NCI-H1092 (cell line): ENCODE measurements around the gene POFUT2.

ENCODE experiments used
- DNase-seq: peaks from one replicate; lab custom pipeline; 2025; lab: John Stamatoyannopoulos, UW

Gene POFUT2, protein sequence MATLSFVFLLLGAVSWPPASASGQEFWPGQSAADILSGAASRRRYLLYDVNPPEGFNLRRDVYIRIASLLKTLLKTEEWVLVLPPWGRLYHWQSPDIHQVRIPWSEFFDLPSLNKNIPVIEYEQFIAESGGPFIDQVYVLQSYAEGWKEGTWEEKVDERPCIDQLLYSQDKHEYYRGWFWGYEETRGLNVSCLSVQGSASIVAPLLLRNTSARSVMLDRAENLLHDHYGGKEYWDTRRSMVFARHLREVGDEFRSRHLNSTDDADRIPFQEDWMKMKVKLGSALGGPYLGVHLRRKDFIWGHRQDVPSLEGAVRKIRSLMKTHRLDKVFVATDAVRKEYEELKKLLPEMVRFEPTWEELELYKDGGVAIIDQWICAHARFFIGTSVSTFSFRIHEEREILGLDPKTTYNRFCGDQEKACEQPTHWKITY

DNA sequence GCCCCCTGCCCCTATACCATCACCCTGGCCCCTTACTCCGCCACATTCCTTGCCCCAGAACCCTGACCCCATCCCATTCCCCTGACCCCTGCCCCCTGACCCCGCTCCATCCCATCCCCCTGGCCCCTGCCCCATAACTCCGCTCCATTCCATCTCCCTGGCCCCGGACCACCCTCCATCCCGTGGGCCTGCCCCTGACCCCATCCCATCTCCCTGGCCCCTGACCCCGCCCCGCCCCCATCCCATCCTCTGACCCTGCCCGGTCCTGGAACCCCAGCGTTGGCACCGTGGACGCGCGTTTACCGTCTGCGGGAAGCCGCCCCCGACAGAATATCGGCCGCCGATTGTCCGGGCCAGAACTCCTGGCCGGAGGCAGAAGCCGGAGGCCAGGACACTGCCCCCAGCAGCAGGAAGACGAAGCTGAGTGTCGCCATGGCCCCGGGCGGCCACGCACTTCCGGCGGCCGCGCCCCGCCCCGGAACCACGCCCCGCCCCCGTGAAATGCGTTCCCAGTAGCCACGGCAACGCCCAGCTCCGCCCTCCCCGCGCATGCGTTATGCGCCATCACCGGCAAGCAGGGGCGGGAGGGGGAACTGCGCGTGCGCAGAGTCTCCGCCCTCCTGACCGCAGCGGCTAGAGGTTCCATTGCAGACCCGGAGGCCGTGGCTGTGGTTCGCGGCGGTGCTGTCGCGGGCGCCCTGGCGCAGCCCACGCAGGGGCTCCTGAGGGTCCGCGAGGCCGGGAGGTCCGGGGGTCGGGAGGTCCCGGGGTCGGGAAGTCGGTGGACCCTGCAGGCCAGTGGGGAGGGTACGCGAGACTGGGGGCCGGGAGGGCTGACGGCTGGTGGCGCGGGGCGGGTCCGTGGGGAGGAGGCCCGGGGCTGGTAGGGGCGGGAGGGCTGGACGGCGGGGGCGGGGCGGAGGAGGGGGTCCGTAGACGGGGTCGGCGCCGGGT, at the start of gene POFUT2:
TSS of gene POFUT2 (minus strand) at position 458 of the 954 bp plus-strand sequence. CDS start at position 434, 24 bp downstream.
- DNase-seq = peak; percentile 97

DNA sequence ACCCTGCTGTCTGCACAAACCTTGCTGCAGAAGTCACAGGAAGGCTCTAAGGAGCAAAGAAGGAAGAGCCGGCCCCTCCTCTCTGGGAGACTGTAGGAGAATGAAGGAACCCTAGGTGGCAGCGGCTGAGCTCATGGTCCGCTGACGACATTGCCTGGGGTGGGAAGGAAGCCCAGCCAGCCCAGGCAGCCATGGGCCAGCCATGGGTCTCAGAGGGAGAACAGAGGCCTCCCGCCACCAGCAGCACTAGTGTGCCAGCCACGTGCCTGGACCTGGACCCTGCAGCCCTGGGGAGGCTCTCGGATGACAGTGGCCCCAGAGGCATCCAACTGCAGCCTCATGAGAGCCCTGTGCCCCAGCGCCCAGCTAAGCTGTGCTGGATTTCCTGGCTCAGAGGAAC, 49.2 kb upstream of the POFUT2 start:
- DNase-seq = no peak

DNA sequence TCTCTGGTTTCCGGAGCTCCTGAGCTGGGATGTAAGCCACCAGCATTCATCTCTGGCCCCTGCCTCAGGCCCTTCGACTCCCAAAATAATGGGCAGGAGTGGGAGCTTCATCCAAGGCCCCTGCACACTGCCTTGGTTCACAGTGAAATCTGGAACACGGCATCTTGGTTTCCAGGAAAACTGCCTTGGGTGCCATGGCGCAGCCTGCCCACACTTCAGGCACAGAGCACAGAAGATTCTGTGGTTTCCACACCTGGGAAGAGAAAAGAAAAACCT, 48.8 kb upstream of the POFUT2 start:
- no peak for DNase-seq

DNA sequence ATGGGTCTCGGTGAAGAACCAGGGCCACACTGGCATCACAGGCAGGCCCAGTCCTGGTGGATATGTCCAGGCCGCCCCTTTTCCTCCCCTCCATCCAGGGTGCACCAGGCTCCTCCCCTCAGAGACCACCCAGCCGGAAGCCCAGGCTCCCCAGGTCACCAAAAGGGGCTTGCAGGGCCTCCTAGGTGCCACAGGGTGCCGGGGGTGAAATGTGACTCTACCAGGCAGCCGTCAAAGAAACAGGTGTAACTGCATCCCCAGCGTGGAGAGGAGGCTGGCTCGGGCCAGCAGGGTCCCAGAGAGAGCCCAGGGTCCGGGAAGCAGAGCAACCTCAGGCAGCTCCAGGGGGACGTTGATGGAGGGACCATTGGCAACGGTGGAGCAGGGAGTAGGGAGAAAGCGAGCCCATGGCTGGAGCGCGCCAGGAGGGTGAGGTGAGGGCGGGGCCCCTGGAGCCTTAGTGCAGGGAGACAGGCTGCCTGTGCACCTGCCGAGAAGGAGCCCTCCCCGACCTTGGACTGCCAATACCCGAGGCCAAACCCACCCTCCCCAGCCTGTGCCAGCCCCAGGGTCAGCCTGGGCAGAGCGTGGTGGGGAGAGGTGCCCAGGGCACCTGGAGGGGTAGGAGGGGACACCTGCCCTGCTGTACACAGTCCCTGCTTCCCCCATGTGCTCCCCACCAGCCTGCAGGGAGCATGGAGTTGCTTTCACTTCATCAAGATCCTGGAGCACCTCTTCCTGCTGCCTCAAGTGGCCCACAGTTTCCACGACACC, 48.3 kb upstream of the POFUT2 start:
- DNase-seq = no peak

DNA sequence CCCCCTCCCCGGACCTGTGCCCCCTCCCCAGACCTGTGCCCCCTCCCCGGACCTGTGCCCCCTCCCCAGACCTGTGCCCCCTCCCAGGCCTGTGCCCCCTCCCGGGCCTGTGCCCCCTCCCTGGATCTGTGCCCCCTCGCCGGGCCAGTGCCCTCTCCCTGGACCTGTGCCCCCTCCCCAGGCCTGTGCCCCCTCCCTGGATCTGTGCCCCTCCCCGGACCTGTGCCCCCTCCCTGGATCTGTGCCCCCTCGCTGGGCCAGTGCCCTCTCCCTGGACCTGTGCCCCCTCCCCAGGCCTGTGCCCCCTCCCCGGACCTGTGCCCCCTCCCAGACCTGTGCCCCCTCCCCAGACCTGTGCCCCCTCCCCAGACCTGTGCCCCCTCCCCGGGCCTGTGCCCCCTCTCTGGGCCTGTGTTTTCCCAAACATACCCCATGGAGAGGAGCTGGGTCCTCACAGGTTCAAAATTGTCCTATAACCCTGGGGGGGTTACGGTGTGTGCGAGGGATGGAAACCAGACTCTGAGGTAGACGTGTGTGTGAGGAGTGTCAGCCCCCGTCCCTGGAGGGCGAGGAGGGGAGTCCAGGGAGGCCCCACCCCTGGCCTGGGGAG, 47.6 kb upstream of the POFUT2 start:
- no peak for DNase-seq

DNA sequence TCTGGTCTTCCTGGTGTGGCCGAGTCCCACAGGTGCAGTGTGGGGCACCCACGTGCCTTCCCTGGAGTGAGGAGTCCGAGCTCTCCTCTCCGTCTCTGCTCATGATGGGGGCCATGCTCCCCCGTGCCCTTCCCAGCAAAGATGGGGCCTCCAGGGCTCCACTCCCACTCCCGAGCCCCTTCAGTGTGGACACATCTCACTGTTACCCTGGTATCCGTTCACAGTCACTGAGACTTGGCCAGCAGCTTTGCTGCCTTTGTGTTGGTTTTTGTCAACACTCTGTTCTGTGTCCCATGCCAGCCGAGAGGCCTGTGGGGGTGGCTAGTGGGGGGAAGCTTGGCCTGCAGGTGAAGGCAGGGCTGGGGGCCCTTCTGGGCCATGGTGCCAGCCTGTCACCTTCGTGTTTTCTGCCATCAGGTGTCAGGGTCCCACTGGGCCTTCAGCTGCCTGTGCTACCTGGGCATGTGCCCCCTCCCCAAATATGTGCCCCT, 46.9 kb upstream of the POFUT2 start:
- no peak for DNase-seq

DNA sequence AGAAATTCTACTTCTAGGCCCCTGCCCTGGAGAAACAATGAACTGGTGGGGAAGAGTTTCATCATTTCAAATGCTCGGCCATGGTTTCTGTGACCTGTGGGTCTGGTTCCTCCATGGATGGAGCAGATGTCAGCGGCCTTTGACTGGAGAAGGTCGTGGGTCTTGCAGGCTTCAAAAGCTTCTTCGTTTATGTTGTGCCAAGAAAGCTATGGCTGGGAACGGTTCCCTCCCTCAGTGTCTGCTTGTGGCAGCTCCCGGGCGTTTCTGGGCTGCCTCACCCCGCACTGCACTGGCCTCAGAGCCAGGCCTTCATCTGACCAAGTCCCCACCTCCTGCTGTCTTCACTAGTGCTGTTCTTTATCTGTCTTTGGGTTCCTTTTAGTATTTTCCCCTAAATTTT, 46.4 kb upstream of the POFUT2 start:
- DNase-seq = no peak

DNA sequence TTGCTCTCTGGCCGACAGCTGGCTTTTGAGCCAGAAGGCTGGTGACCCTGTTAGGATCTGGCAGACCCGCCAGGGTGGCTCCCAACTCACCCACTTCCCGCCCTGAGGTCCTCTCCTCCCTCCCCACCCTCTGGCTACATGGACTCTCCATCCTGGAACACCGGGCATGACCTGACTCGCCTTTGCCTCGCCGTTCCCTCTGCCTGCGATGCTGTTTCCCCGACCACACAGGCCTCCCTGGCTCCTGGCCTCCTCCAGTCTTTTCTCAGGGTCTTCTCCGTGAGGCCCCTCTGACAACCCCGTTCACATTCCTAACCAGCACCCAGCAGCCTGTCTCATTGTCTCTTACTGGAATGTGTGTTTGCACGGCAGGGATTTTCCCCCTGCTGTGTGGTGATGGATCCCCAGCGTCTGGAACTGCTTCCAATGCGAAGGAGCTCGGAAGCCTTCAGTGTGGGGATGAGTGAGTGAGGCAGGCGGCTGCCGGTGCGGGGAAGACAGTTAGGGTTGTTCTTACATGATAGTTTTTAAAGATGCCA, 46.0 kb upstream of the POFUT2 start:
- no peak for DNase-seq

DNA sequence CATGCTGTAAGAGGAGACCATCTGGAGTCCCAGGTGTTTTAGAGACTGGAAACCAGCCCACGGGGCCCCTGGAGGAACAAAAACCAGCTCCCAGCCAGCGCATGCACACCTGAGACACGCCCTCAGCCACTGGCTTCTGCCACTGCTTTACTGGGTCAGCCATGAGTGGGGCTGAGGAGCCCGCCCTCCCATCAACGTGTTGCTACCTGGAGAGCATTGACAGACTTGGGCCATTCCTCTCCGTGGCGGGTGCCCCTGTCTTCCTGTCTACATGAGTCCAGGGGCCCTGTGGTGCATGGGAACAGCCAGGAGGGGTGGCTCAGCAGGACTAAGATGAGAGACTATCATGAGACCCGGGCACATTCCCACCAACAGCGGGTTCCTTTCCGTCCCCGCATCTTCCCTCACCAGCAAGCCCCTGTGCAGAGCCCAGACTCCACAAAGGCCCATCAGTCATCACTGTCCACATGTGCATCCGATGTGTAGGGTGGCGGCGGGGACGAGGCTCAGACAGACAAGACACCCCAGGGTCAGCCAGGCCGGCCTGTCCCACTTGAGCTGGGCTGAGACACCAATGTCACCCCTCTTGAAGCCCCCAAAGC, 45.4 kb upstream of the POFUT2 start:
- no peak for DNase-seq

DNA sequence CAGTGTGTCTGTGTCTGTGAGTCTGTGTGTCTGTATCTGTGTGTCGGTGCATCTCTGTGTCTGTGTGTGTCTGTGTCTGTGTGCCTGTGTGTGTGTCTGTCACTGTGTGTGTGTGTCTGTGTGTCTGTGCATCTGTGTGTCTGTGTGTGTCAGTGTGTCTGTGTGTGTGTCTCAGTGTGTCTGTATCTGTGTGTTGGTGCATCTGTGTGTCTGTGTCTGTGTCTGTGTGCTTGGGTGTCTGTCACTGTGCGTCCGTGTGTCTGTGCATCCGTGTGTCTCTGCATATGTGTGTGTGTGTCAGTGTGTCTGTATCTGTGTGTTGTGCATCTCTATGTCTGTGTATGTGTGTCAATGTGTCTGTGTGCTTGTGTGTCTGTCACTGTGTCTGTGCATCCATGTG, 44.7 kb upstream of the POFUT2 start:
- no peak for DNase-seq

DNA sequence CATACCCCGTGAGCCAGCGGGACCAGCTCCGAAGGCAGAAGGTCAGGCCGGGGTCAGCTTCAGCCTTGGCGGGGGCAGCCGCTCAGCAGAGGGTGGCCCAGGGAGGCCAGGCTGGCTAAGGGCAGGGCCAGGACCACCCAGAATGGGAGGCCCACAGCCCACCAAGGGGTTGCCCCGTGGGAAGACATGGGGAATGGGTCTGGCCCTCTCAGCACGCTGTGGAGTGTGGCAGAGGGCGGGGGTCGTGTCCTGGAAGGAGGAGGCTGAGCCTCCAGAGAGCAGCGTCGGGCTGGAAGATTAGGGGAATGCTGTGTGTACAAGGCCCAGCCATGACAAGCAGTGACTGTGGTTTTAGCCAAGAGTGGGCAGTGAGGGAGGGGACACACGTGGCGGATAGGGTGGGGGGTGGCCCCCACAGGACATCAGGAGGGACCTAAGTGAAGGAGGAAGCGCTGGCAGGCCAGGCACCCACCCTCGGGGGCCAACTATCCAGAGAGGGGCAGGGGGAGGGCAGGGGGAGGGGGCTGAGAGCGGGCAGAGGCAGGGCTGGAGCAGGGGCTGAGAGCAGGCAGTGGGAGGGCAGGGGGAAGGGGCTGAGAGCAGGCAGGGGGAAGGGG, 43.9 kb upstream of the POFUT2 start:
- DNase-seq = no peak

DNA sequence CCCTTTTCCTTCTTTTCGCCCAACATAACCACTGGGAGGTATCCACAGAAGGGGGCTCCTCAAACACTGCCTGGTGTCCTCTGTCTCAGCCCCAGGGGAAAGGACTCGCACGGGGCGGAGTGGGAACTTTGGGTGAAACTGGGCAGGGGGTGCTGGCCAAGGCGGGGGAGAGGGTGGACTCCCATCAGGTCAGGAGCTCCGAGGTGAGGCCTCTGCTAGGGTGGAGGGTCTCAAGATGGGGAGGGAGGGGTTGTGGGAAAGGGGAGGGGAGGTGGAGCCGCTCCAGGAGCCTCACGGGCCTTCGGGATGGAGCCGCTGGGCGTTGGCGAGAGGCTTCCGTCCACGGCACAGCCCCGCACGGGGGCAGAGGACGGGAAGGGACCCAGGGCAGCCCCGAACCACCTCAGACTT, 43.2 kb upstream of the POFUT2 start:
- DNase-seq = no peak

DNA sequence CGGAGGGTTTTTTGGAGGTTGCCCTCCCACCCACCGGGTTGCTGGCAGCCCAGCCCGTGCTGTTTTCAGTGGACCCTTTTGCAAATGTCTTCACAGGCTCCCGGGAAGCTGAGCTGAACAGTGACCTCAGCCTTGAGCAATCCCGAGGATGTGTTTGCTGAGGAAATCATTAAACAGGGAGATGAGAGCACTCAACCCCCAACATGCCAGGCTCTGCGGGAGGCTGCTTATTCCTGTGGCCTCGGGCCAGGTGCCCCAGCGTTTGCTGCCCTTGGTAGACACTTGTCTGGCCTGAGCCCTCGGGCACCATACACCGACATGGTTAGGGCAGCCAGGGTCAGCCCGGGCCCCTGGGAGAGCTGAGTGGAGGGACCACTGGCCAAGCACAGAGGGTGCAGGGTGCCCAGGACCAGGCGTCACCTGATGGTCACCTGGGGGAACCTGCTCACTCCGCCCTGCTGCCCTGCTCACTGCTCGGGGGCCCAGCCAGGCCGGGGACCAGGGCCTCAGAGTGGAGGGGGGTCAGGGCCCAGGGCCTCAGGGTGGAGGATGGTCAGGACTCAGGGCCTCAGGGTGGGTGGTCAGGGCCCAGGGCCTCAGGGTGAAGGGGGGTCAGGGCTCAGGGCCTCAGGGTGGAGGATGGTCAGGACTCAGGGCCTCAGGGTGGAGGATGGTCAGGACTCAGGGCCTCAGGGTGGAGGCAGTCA, 42.5 kb upstream of the POFUT2 start:
- DNase-seq = no peak

DNA sequence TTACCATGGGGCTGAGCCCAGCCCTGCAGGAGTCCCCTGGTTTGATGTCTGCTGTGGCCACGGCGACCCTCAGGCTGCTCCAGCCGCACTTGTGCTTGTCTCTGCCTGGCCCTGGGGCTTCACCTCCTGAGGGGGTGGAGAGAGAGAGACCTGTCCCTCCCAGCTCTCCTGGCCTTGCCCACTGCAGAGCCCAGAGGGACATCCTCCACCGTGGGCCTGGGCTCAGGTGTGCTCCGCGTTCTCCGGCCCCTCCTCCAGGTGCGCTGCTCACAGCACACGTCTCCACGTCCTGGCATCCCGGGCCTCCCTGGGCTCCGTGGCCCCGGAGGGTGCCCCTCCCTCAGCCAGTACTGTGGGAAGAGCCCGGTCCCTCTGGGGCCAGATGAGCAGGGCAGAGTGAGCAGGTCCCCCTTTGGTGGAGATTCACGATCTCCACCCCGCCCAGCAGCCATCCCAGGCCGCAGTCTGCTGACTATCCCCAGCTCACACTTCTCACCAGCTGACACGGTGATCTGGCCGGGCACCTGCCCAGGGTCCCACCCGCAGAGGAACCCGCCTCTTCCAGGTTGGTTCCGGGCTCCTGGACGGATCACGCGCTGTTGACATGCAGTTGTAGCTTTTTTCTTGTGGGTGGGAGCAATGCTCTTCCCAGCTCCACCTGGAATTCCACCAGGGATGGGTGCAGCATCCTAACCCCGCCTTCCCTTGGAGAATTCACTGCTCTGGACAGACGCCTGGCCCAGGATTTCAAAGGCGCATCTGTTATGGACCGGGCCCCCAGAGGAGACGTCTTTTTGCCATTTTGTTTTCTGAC, 41.8 kb upstream of the POFUT2 start:
- no peak for DNase-seq

DNA sequence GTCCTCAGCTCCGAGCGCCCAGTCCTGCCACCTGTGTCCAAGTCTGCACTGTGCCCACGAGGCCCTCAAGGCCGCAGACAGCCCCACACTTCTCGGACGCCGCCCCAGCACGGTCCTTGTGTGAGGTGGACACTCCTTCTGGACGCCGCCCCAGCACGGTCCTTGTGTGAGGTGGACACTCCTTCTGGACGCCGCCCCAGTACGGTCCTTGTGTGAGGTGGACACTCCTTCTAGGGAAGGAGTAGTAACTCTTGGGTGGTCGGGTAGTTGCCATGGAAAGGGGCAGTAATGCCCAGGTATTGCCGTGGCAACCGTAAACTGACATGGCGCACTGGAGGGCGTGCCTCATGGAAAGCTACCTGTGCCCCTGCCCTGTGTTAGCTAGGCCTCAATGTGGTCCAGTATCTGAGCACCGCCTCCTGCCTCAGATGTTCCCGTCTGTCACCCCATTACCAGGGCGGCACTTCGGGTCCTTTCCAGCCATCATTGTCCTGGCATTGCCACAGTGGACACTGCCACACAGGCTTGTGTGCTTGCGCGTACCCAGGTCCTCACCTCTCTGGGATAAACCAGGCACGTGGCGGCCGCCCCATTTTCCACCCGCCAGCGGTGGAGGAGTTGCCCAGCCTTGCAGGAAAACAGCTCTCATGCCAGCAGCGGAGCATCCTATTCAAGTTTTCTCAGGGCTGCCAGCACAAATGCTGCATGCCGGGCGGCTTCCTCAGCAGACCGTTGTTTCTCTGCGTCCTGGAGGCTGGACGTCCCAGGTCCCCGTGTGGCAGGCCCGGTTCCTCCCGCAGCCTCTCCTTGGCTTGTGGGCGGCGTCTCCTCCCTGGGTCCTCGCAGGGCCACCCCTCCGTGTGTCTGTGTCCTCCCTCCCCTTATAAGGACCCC, 40.8 kb upstream of the POFUT2 start:
- no peak for DNase-seq

DNA sequence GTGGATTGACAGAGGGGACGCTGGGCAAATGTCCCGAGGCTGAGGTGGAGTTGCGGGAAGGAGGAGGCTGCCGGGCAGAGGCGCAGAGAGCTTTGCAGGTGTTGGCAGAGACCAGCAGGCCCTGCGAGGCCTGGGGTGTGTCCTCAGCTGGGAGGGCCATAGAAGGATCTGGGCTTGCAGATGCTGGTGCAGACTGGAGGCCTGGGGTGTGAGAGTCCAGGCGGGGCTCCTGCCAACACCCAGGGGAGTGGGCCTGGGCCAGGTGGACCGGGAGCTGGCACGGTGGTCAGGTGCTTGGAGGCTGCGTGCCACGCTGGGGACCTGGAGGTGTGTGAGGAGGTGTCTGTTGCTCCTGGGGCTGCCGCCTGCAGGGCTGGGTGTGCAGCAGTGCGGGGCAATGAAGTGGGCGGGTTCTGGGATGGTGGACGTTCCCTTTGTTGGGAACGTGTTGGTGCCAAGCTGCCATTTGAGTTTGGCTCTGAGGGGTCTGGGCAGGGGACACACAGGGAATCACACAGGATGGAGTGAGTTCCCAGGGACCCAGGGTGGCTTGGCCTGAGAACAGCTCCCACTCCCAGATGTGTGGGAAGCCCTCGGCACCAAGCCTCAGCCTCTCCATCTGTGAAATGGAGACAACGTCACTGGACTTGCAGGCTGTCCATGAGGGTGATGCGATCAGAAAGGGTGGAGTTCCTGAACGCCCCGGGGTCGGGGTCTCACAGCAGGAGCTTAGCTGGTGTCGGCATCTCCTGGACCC, 39.9 kb upstream of the POFUT2 start:
- DNase-seq = no peak

DNA sequence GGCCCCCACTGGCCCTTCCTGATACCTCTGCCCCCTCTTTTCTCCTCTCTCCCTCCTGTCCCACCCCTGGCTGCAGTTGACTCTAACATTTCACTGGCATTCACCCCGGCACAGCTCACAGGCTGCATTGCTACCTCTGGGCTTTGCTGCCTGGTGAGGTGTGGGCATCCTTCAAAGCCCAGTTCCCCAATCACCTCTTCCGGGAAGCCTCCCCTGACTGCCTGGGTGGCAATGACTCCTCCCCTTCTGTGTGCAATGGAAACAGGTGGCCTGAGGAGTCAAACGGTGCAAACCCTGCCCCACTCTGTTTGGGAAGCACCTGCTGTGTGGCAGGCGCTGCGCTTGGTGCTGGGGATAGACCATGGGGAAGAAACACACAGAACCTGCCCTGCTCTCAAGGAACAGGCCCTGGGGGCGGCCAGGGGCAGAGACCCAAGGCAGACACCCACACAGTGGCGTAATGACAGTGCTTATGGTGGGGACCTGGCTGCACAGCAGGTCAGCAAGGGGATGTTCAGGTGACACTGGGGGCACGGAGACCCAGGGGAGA, 39.3 kb upstream of the POFUT2 start:
- no peak for DNase-seq
